NCI-H2029 (cell line): ENCODE measurements around the gene TAS1R3.
"Not testable (repeated sequence)": the region's sequence is repeated elsewhere in the genome, so short reads cannot be mapped to it uniquely, and the experiment has no call there.

Source experiments
- DNase-seq: peaks from one replicate; lab custom pipeline; 2025; lab: John Stamatoyannopoulos, UW

Gene TAS1R3

GRCh38 chr1:1354271-1355247 lies 23.5 kb downstream of the TAS1R3 start:
- DNase-seq, result no peak

DNA sequence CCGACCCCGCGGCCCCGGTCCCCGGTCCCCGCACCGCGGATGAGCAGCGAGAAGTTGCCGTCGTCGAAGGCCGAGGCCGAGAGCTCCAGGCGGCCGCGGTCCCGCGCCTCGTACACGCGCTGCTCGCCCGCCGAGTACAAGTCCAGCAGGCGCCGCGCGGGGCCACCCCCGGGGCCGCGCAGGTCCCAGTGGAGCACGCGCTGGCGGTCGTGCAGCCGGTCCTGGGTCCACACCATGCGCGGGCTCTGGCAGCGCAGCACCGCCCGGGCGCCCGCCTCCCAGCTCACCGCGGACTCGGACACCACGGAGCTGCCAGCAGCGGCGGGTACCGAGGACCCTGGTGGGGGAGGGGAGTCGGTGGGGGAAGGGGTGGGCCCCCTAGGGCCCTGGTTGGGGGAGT lies 24.3 kb downstream of the TAS1R3 start:
- no peak for DNase-seq

DNA sequence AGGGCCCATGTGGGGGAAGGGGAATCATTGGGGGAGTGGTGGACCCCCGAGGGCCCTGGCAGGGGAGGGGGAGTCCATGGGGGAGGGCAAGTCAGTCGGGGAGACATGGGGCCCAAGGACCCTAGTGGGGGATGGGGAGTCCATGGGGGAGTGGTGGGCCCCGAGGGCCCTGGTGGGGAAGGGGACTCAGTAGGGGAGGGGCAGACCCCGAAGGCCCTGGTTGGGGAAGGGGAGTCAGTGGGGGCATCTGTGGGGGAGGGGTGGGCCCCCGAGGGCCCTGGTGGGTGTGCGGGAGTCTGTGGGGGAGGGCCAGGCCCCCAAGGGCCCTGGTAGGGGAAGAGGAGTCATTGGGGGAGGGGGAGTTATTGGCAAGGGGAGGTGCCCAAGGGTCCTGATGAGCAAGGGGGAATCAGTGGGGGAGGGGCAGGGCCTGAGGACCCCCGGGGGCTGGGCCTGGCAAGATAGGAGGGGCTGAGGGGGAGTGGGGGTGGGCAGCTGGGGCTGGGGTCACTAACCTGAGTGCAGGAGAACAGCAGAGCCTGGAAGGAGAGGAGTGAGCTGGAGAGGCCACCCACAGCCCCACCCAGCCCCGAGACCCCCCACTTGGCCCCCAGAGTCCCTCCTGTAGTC lies 25.2 kb downstream of the TAS1R3 start:
- DNase-seq, result no peak

DNA sequence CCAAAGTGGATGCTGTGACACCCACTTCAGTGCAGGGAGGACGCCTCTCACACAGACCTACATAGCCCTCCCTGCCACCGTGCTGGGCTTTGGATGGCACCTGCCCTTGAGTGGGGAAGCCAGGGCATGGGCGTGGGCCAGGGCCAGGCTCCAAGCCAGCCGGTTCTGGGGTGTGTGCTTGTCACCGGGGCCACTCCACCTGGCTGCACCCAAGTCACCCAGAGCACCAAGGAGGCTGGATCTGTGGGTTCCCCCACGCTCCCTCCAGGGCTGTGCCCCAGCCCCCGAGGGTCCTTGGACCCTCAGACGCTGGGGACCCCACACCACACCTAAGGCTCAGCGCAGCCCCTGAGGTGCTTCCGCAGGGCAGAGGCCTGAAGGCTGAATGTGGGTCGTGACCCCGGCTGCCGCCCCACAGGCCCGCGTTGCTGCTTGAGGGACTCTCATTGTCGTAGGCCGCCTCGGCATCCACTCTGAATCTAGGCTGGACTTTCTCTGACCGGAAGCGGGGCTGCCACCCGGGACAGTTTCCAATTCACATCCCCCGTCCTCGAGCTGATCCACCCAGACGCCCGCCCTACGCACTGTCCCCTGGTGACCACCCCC lies 25.8 kb downstream of the TAS1R3 start:
- no peak for DNase-seq

- no peak for DNase-seq
Measured at GRCh38 chr1:1357871-1358432, 26.9 kb downstream of the TAS1R3 start.

- no peak for DNase-seq
Measured at GRCh38 chr1:1358433-1359271, 27.6 kb downstream of the TAS1R3 start, which contains the start of gene MXRA8. MXRA8 (minus strand) TSS chr1:1358555; CDS start chr1:1358504, 51 bp downstream.

DNA sequence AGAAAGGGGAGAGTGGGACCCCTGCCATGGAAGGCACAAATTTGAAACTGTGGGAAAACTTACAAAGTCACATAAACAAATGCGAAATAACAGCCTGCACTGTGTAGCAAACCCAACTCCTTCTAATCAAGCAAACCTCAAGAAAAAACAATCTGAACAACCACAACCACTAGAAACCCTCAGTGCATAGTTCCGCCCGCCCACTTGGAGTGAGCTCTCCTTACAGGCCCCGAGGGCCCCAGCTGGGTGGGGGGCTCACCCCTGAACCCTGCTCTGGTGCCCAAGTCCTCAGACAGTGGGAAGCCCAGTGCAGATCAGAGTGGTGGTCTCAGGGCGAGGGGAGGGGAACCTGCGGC lies 28.2 kb downstream of the TAS1R3 start:
- no peak for DNase-seq

GRCh38 chr1:1359664-1360468 lies 28.8 kb downstream of the TAS1R3 start:
- no peak for DNase-seq

- no peak for DNase-seq
Measured at GRCh38 chr1:1360506-1361169, 29.6 kb downstream of the TAS1R3 start.

- no peak for DNase-seq
Measured at GRCh38 chr1:1361233-1361981, 30.3 kb downstream of the TAS1R3 start.

DNA sequence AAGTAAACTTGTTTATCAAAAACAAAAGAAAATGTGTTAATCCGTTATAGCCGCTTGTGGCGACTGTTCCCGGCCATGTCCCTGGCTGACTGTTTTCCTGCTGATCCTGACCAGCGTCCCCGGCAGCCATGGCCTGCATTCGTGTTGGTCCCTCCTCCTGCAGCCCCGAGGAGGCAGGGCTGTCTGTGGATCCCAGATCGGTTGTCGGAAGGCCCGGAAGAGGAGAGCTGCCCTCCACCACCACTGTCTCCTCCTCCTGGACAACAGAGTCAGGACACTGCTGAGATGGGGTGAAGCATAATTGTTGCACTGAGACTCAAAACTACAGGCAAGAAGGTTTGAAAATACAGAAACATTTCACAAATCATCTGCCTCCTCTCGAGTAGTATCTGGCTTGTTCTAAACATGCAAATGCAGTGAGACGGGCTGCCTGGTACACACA lies 30.9 kb downstream of the TAS1R3 start:
- DNase-seq, result no peak

- DNase-seq, result no peak
Measured at GRCh38 chr1:1364266-1364665, 33.2 kb downstream of the TAS1R3 start.

DNA sequence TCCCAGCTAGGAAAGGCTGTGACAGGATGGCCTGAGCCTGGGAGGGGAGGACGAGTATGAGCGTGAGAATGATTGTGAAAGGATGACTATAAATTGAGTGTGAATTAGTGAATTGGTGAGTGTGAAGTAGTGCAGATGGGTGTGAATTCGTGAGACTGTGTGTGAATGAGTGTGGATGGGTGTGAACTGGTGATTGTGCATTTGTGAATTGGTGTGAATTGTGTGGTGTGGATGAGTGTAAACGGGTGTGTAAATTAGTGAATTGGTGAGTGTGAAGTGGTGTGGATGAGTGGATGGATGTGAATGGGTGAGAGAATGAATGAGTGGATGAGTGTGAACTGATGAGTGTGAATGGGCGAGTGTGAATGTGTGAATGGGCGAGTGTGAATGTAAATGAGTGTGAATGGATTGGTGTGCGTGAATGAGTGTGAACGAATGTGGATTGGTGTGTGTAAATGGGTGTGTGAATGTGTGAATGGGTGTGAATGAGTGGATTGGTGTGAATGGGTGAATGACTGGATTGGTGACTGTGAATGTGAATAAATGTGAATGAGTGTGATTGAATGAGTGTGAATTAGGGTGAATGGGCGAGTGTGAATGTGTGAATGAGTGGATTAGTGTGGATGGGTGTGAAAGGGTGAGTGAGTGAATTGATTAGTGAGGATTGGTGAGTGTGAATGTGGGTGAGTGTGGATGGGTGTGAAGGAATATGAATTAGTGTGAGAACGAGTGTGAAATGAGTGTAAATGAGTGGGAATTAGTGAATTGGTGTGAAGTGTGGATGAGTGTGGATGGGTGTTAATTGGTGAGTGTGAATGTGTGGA lies 35.0 kb downstream of the TAS1R3 start:
- no peak for DNase-seq

- no peak for DNase-seq
Measured at GRCh38 chr1:1366699-1367066, 35.6 kb downstream of the TAS1R3 start.

DNA sequence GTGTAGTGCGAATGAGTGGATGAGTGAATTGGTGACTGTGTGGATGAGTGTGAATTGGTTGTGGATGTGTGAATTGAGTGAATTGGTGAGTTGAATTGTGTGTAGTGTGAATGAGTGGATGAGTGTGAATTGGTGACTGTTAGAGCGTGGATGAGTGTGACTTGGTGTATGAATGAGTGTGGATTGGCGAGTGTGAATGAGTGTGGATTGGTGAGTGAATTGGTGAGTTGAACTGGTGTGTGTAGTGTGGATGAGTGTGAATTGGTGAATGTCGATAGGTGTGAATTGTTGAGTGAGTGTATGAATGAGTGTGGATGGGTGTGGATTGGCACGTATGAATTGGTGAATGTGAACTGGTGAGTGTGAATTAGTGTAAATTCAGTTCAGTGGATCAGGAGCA lies 36.2 kb downstream of the TAS1R3 start:
- no peak for DNase-seq

- not testable (repeated sequence) for DNase-seq
Measured at GRCh38 chr1:1370094-1370493, 39.0 kb downstream of the TAS1R3 start.

DNA sequence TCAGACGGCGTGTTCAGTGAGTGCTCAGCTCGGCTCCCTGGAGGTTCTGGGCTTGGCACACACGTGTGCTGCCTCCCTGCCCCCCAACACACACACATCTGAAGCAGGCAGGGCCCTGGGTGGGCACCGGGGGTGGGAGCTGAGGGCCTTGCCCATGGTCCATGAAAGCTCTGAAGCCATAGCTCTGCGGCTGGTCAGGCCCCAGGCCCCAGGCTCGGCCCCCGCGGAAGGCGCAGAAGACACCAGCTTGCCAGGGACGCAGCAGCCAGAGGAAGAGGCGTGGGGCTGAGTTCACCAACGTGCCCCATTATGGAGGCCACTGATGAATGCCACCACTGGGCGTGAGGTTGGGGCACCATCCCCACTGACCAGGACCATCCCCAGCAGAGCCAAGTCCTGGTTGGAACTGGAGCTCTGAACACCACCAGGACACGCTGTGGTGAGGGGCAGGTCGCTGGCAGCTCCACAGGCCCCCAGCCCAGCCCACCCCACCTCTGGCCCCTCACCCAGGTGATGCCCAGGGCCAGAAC lies 39.8 kb downstream of the TAS1R3 start:
- DNase-seq, result no peak

GRCh38 chr1:1371364-1371745 lies 40.3 kb downstream of the TAS1R3 start:
- no peak for DNase-seq
